CD14-positive monocyte (primary cell): ENCODE measurements around the gene PIP5K1C. TPM values are rescaled to one million over a fixed set of nuclear protein-coding genes. Genes with fewer than 3 reads are reported as not detected.

Experiments used
- DNase-seq, 3 donors: peaks; one replicate each; pipeline ENCODE4 v3.0.0-alpha.2; 2011 to 2022
- H2AFZ ChIP-seq: 2 replicates; pipeline ENCODE4 v1.6.0; 2012; ENCODE audit warnings: mild to moderate bottlenecking, low read depth, low read length, inconsistent platforms; ENCODE audit not compliant: insufficient read depth, poor library complexity, severe bottlenecking
- H3K27ac ChIP-seq, 2 donors: 1 replicate in 1 of 2; 2 replicates in 1 of 2; pipeline ENCODE4 v1.5.1; 2012 to 2013; ENCODE audit warnings: low read length in 2 of 2, control low read depth in 1 of 2, inconsistent platforms in 1 of 2, low read depth in 1 of 2, mild to moderate bottlenecking in 1 of 2
- H3K27me3 ChIP-seq, 2 donors: one replicate each; pipeline versions ENCODE4 v1.6.0 to v1.6.1; 2011 to 2013; ENCODE audit warnings: low read length in 2 of 2; ENCODE audit not compliant: control insufficient read depth in 2 of 2, insufficient read depth in 2 of 2
- H3K36me3 ChIP-seq, 2 donors: replicated peaks in 1 of 2; 1 replicate in 1 of 2; 2 replicates in 1 of 2; pipeline versions ENCODE4 v1.5.1 to v1.6.1; 2012 to 2013; ENCODE audit warnings: low read length in 2 of 2, control low read depth in 1 of 2, inconsistent platforms in 1 of 2, mild to moderate bottlenecking in 1 of 2; ENCODE audit not compliant: insufficient read depth in 2 of 2, control insufficient read depth in 1 of 2
- H3K4me1 ChIP-seq, 2 donors: 1 replicate in 1 of 2; 2 replicates in 1 of 2; pipeline versions ENCODE4 v1.5.1 to v1.6.1; 2012 to 2013; ENCODE audit warnings: low read length in 2 of 2, control low read depth in 1 of 2, inconsistent platforms in 1 of 2, mild to moderate bottlenecking in 1 of 2, moderate library complexity in 1 of 2; ENCODE audit not compliant: insufficient read depth in 2 of 2, control insufficient read depth in 1 of 2
- H3K4me2 ChIP-seq: replicated peaks from 2 replicates; pipeline ENCODE3; 2012; ENCODE audit warnings: low read length, moderate library complexity, mild to moderate bottlenecking; ENCODE audit not compliant: poor library complexity, severe bottlenecking; ENCODE audit errors: extremely low read depth
- H3K4me3 ChIP-seq, 3 experiments: fragments of 200-600 bp in 1 of 3; sonication (generic) in 1 of 3; replicated peaks in 1 of 3; 1 replicate in 2 of 3; 2 replicates in 1 of 3; pipeline ENCODE4 v1.5.1; 2011 to 2013; ENCODE audit warnings: low read length in 3 of 3, mild to moderate bottlenecking in 3 of 3, control low read depth in 2 of 3, low read depth in 2 of 3, inconsistent platforms in 1 of 3, moderate library complexity in 1 of 3
- H3K79me2 ChIP-seq: 2 replicates; pipeline ENCODE4 v1.6.0; 2012; ENCODE audit warnings: mild to moderate bottlenecking, control low read depth, inconsistent platforms, low read length, moderate library complexity; ENCODE audit not compliant: insufficient read depth
- H3K9ac ChIP-seq: 2 replicates; pipeline ENCODE4 v1.6.0; 2017; ENCODE audit warnings: low read length, mild to moderate bottlenecking; ENCODE audit not compliant: insufficient read depth, poor library complexity, severe bottlenecking
- H3K9me3 ChIP-seq, 2 donors: replicated peaks in 1 of 2; 1 replicate in 1 of 2; 2 replicates in 1 of 2; pipeline versions ENCODE4 v1.5.1 to v1.6.1; 2012 to 2013; ENCODE audit warnings: low read length in 2 of 2, control low read depth in 1 of 2; ENCODE audit not compliant: control insufficient read depth in 1 of 2, insufficient read depth in 1 of 2
- H4K20me1 ChIP-seq: 2 replicates; pipeline ENCODE4 v1.6.0; 2012; ENCODE audit warnings: mild to moderate bottlenecking, low read length, control low read depth, moderate library complexity; ENCODE audit not compliant: insufficient read depth
- H3K27ac Mint-ChIP-seq, 7 donors: one replicate each; pipeline ENCODE4 v1.8.0; 2020; ENCODE audit warnings: mild to moderate bottlenecking in 7 of 7, mixed read lengths in 7 of 7, moderate library complexity in 6 of 7, inconsistent platforms in 2 of 7
- H3K27me3 Mint-ChIP-seq, 3 donors: one replicate each; pipeline ENCODE4 v1.8.0; 2021 to 2022; ENCODE audit warnings: low read depth in 3 of 3, mild to moderate bottlenecking in 3 of 3, mixed read lengths in 3 of 3, moderate library complexity in 3 of 3, inconsistent platforms in 1 of 3
- H3K36me3 Mint-ChIP-seq, 2 donors: one replicate each; pipeline ENCODE4 v1.8.0; 2020; ENCODE audit warnings: mixed read lengths in 2 of 2, inconsistent platforms in 1 of 2, mild to moderate bottlenecking in 1 of 2
- H3K4me1 Mint-ChIP-seq: one replicate; pipeline ENCODE4 v1.8.0; 2020; ENCODE audit warnings: mild to moderate bottlenecking, mixed read lengths
- H3K4me3 Mint-ChIP-seq, 2 donors: one replicate each; pipeline ENCODE4 v1.8.0; 2020; ENCODE audit warnings: mild to moderate bottlenecking in 2 of 2, mixed read lengths in 2 of 2, moderate library complexity in 1 of 2
- H3K9me3 Mint-ChIP-seq, 7 donors: one replicate each; pipeline ENCODE4 v1.8.0; 2020 to 2022; ENCODE audit warnings: mixed read lengths in 7 of 7, mild to moderate bottlenecking in 6 of 7, moderate library complexity in 6 of 7, inconsistent platforms in 2 of 7
- CTCF ChIP-seq: fragments of 200-600 bp; IDR thresholded peaks from one replicate; pipeline ENCODE4 v1.8.0; 2022; ENCODE audit warnings: antibody characterized with exemption, mild to moderate bottlenecking
- whole genome bisulfite sequencing: methylation state at CpG from one replicate; pipeline ENCODE4 v1.1.5; 2013; ENCODE audit warnings: missing lambda C conversion rate; ENCODE audit not compliant: insufficient coverage; 5-methylcytosine and 5-hydroxymethylcytosine counted together
- intact Hi-C, 2 donors: fragments of 100-400 bp; cut with micrococcal nuclease; formaldehyde crosslinking; loops; one replicate each; pipeline versions ENCODE4 v1.15.0 to v1.15.1; 2023
- polyA plus RNA-seq, 3 donors: library from polyadenylated mRNA; depleted of rRNA in 1 of 3; unstranded in 2 of 3; stranded (reverse) in 1 of 3; fragments of 300-500 nt in 2 of 3; fragments of >200 nt in 1 of 3; fragmentation: Illumina TruSeq in 2 of 3; gene quantifications; 1 replicate in 2 of 3; 2 replicates in 1 of 3; pipeline ENCODE4 v1.2.3, GENCODE V29; 2012 to 2021

Gene PIP5K1C
- polyA plus RNA-seq, 3 donors: 6.5 to 19.5 (median 10.1) TPM

DNA sequence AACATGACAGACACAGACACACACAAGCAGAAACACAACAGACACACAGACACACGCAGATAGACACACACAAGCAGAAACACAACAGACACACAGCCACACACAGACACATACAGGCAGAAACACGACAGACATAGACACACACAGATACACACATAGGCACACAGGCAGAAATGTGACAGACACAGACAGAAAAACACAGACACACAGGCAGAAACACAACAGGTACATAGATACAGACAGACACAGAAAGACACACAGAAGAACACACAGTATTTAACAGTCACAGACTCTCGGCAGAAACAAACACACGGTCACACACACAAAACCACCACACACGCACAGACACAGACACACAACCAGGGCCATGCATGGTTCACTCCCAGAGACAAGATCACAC lies 94.5 kb downstream of the PIP5K1C start:
- Mint-ChIP-seq H3K4me1 (peaks cover 18% of the 10 kb centered on the region), H3K4me3 (no peak overlapping the region), H3K36me3 (peaks cover 7 to 8% of the 10 kb centered on the region in 2 donors), H3K27me3 (peaks cover 4 to 23% (median 21%) of the 10 kb centered on the region in 3 donors), H3K27ac (no peak overlapping the region), H3K9me3 (peaks cover 3 to 8% (median 5%) of the 10 kb centered on the region in 7 donors)
- intact Hi-C loops: no loop called here
- TF ChIP-seq CTCF: no peak
- H3K9ac ChIP-seq: peak overlapping the region; percentile 48
- no peaks in the 10 kb centered on the region for H4K20me1 ChIP-seq
- peaks cover 0 to 1% of the 10 kb centered on the region in 2 donors for H3K36me3 ChIP-seq
- H3K4me3 ChIP-seq: no peak overlapping the region
- DNase-seq: no peak
- peaks cover 11 to 38% of the 10 kb centered on the region in 2 donors for H3K27me3 ChIP-seq
- H2AFZ ChIP-seq: peak overlapping the region; percentile 74
- H3K27ac ChIP-seq: no peak overlapping the region
- WGBS: 37% methylated on average over 5 of the region's 5 CpGs
- H3K79me2 ChIP-seq: no peaks in the 10 kb centered on the region
- peaks cover 22 to 28% of the 10 kb centered on the region in 2 donors for H3K4me1 ChIP-seq
- H3K4me2 ChIP-seq: no peak overlapping the region
- H3K9me3 ChIP-seq: peaks cover 0 to 5% of the 10 kb centered on the region in 2 donors

DNA sequence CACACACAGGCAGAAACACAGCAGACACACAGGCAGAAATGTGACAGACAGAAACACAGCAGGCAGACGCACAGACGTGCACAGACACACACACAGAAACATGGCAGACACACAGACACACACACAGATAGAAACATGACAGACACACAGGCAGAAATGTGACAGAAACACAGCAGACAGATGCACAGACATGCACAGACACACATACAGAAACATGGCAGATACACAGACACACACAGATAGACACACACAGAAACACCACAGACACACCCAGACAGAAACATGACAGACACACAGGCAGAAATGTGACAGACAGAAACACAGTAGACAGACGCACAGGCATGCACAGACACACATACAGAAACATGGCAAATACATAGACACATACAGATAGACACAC lies 94.9 kb downstream of the PIP5K1C start:
- Mint-ChIP-seq H3K27ac (no peak overlapping the region), H3K36me3 (peaks cover 3 to 5% of the 10 kb centered on the region in 2 donors), H3K27me3 (peaks cover 4 to 23% (median 21%) of the 10 kb centered on the region in 3 donors), H3K9me3 (peaks cover 4 to 8% (median 5%) of the 10 kb centered on the region in 7 donors), H3K4me3 (no peak overlapping the region), H3K4me1 (peaks cover 18% of the 10 kb centered on the region)
- Histone ChIP-seq H4K20me1 (no peaks in the 10 kb centered on the region), H3K27me3 (peaks cover 11 to 38% of the 10 kb centered on the region in 2 donors), H3K9ac (no peak overlapping the region), H3K4me1 (peaks cover 22 to 28% of the 10 kb centered on the region in 2 donors), H3K36me3 (no peaks in the 10 kb centered on the region), H3K79me2 (no peaks in the 10 kb centered on the region), H3K4me2 (no peak overlapping the region), H3K4me3 (no peak overlapping the region), H3K27ac (no peak overlapping the region), H2AFZ (no peak overlapping the region), H3K9me3 (peaks cover 0 to 5% of the 10 kb centered on the region in 2 donors)
- WGBS: 50% methylated on average over 3 of the region's 3 CpGs
- intact Hi-C loops: no loop called here
- no peak for TF ChIP-seq CTCF
- DNase-seq: no peak
